Stimulated activated CD8-positive, alpha-beta memory T cell treated with anti-CD3 and anti-CD28 coated beads, Interleukin-7, amount 100 ng/mL, for 48 hours (primary cell): ENCODE results near the gene PDZD7.

Source experiments
- DNase-seq, 2 donors: peaks; one replicate each; pipeline ENCODE4 v3.0.0-alpha.2; 2020; ENCODE audit warnings: low read depth in 1 of 2; ENCODE audit errors: extremely low read depth in 1 of 2

Gene PDZD7

DNA sequence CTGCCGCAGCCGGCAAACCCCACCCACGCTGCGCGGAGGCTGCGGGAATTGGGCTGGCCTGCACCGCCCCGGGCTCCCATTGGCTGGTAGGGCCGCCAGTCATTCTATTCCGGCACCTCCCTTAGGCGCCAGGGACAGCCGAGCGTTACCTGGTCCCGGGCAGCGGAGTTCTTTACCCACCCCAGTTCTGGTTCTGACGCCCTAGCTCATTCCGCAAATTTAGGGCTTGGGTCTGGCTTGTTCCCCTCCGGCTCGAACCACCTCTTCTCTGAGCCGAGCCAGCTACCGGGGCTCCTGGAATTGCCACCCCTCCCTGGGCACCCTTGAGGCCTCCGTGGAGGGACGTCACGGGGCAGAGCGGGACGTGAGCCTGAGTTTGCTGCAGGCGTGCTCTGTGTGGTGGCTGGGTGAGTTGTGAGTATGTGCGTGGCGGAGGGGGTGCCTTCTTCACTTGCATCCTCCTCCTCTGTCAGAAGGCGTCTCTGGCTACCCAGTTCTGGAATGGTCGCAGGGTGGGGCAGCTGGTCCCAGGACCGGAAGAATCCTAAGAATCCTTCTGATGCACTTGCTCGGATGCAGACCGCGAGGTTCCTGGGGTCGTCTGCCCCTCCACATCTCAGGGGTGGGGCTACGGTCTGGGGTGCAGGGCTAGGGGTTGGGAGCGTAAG lies at the start of gene PDZD7, which contains the start of gene SFXN3:
TSS of gene PDZD7 (minus strand) at position 2 of the 668 bp plus-strand sequence. CDS start 910 bp downstream, outside the sequence.
TSS of gene SFXN3 (plus strand) at position 107 of the 668 bp plus-strand sequence. CDS start 3,461 bp downstream, outside the sequence.
- peak; percentile 93 for DNase-seq

DNA sequence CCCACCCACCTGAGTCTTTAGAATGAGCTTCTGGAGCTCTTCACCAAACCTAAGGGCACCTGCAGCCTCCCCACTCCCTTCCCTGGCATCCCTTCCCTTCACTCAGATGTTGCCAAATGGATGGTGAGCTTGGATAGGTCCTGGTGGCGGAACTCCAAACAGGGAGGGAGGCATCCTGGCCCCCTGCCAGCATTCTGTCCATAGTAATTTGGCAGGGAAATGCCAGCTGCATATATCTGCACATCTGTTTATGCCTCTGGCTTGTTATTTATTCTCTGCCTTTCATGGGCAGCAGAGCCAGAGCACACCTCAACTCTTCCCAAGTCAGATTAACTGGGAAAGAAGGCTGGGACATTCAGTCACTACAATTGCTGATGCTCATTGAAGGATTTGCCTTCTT lies 48.9 kb upstream of the PDZD7 start:
- no peak for DNase-seq

- no peak for DNase-seq
Measured at GRCh38 chr10:101076630-101077029, 45.7 kb upstream of the PDZD7 start.

DNA sequence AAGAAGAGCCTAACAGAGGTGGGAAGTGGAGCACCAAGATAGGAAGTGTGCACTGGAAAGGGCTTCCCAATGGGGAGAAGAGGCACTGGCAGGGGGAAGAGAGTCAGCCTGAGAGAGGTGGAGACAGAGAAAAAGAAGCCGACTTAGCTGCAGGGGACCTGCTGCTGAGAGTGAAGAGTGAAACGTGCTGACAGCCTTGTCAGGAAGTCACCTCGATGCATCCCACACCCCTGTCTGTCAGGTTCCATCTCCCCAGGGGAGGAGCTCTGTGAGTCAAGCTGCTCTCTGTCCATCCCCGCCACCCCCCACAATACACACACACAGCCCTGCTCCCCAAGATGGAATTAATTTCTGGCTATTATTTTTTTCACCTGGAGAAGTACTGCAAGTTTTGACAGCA lies 44.8 kb upstream of the PDZD7 start:
- DNase-seq = no peak

- DNase-seq = no peak
Measured at GRCh38 chr10:101073631-101074030, 42.7 kb upstream of the PDZD7 start.

- no peak for DNase-seq
Measured at GRCh38 chr10:101072923-101073322, 42.0 kb upstream of the PDZD7 start.

- DNase-seq = no peak
Measured at GRCh38 chr10:101071885-101072433, 41.0 kb upstream of the PDZD7 start.

- DNase-seq = peak in 1 of 2 donors; percentile 20
Measured at GRCh38 chr10:101071267-101071884, 40.4 kb upstream of the PDZD7 start.

GRCh38 chr10:101070098-101070497 lies 39.2 kb upstream of the PDZD7 start:
- DNase-seq = no peak

DNA sequence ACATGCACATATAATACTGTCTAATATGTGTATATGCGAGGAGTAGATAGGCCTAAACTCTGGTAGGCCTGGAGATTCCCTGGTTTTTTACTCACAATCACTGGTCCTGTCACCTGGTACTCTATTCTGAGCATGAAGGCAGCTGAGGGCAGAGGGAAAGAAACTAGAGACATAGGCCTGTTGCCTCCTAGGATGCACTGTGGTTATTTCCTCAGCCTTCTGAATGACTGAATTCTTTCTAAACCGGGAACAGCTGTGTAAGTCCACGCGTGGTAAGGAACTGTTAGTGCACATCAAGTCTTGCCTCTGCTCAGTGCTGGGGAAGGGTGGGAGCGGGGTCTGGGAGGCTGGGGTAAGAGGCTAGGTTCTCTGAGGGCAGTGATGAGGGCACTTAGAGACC lies 38.5 kb upstream of the PDZD7 start:
- DNase-seq = no peak

DNA sequence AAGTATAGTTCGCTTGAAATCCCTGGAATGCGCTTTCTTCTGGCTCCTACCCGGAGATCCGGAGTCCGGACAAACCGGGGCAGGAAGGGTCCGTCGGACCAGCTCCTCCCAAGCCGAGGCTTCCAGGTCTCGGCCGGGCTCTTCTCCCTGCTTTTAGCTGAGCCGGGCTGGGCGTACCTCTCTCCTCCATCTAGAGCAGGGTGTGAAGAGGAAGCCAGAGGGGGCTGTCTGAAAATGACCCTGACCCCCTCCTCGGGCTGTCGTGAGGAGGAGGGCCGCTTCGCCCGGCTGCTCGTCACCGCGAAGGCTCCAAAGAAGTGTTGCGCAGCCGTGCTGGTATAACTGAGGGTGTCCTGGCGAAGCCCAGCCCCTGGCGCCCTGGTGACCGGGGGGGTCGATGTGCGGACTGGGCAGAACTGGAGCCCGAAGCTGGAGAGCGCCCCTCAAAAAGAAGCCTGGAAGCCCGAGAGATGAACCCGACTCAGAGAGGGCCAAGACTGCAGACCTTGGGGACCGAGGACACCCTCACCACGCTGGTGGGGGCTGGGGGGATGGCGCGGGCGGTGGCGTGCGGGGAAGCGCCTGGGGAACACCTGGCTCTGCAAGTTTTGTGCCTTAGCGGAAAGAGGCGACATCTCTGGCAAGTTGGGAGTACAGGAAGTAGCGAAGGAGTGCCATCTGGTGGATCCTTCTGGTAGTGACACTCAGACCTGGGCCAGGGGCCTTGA lies 36.6 kb upstream of the PDZD7 start:
- peak in 1 of 2 donors; percentile 64 for DNase-seq

DNA sequence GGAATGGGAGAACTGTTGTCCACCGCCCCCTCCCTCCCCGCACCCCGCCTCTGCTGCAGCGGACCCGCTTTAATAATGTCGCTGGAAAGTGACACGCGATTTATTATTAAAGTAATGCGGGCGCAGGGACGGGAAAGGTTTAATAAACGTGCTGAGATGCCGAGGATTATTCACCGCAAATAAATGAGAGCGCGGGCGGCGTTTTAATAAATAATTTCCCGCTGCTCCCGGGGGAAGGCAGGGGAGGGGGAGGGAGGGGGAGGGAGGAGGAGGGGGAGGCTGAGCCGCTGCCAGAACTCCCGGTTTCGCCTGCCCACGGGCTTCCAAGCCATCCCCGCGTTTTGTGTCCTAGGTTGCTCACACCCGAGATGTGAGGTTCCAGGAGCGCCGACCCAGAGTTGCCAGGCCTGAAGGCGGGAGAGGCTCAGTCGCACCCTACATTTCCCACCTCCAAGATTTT lies 36.0 kb upstream of the PDZD7 start:
- DNase-seq = no peak

DNA sequence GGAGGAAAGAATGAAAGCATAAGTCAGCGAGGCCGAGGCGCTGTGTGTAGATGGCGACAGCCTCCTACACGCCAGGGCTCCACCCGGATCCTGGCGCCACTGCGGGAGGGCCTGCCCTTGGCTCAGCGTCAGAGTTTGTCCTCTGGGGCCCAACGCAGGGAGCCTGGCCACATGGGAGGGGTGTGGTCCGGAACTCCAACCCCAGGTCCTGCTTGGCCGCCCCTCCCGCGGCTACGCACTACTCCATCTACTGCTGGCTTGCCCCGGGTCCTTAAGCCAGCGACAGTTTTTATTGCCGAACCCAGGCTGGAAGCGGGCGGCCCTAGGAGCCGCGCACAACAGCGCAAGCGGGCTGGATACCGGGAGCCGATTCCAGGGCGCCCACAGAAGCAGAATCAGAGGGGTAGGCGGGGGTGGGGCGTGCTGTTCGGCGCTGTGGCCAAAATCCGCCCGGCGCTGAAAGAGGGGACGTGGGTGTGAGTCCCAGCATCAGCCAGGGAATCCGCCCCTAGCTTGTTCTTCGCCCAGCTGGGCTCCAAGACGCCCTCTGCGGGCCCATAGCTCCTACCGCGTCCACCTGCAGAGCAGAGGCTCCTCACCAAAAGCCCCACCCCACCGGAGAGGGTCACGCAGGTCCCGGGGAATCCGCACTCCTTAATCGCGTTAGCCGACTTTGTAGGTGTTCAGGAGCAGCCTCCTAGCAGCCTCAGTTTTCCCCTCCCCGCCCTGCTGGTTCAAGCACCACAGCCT lies 35.4 kb upstream of the PDZD7 start:
- peak in 1 of 2 donors; percentile 25 for DNase-seq

DNA sequence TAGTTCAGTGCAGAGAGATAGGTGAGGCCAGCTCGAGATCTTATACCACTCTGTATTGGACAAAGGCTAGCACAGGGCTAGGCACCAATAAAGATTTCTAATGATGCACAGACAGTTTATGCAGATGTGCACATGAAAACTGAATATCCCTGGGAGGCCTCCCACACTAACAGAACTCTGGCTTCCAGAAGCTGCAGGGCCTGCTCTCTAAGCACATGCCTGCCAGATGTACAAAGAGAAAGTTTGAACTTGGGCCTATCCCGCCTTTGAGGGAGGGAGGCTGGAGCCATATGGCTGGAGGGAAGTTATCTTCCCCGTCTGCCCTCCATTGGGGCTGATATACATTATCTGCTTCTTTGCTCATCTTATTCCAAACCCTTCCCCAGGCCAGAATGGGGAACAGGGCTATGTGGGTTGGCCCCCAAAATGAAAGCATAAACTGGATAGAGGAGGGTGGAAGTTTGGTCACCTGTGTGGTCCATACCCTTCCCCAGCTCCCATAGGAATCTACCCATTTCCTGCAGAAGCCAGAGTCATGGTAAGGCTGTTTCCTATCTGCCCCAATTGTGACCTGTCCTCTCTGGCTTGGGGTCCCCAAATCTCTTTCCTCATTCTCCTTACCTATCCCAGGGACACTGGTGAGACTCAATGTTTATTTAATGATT lies 34.7 kb upstream of the PDZD7 start:
- DNase-seq = no peak

GRCh38 chr10:101064415-101065030 lies 33.6 kb upstream of the PDZD7 start:
- DNase-seq = no peak

DNA sequence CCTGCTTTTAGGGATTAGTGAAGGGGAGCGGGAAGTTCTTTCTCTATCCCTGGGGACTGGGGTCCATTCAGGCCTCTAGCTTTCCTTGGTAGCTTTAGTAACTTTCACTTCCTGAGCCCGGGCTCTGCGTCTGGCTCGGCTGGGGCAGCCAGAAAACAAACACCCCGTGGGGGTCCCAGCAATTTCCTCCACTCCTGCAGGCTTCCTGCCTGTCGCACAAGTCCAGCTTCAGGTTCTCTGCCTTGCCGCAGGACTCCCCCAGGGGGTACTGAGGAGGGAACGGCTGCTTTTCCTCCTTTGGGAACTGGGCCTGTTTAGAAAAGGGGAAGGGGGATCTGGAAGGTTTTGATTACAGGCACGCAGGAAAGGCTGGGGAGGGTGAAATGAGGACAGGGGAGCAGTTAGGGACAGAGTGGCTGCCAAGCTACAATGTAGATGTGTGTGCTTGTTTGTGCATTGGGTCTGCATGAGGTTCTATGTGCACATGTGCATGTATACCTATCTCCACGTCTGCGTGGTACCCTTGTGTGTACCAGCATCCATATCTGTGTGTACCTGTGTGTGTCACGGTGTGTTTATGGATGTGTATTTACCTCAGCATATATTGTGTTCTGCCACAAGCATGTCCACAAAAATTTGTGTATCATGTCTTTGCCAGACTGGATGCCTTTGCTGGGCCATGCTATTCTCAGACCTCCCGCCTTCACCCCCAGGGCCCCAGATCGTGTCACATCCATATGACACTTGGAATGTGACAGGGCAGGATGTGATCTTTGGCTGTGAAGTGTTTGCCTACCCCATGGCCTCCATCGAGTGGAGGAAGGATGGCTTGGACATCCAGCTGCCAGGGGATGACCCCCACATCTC lies 32.9 kb upstream of the PDZD7 start:
- no peak for DNase-seq

GRCh38 chr10:101063050-101063525 lies 32.2 kb upstream of the PDZD7 start:
- no peak for DNase-seq

DNA sequence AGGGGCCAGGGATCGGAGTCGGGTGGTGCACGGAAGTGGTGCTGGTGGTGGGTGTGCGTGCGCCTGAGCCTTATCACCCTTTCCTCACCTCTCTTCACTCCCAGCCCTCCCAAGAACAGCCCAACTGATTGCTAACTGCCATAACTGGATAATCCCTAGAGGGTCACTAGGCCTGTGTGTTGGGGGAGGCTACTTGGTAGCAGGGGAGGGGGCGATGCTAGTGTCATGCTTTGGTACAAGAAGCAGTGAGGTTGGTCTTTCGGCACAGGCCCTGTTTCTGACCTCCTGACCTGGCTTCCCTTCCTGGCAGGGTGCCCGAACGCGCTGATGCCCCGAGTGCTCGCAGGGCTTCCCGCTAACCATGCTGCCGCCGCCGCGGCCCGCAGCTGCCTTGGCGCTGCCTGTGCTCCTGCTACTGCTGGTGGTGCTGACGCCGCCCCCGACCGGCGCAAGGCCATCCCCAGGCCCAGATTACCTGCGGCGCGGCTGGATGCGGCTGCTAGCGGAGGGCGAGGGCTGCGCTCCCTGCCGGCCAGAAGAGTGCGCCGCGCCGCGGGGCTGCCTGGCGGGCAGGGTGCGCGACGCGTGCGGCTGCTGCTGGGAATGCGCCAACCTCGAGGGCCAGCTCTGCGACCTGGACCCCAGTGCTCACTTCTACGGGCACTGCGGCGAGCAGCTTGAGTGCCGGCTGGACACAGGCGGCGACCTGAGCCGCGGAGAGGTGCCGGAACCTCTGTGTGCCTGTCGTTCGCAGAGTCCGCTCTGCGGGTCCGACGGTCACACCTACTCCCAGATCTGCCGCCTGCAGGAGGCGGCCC lies 31.5 kb upstream of the PDZD7 start:
- peak in 1 of 2 donors; percentile 30 for DNase-seq
